GM12878 (cell line): ENCODE results near the gene ZNF680. TPM values are rescaled to one million over a fixed set of nuclear protein-coding genes. Genes with fewer than 3 reads are reported as not detected.

Experiments used
- ATAC-seq: fragments of 200-7000 bp; cut with Tn5 transposase; 3 replicates; pipeline ENCODE4 v1.9.1; 2020; ENCODE audit warnings: mild to moderate bottlenecking, moderate library complexity
- BruUV-seq: library from RNA; stranded (reverse); fragments of 400-500 nt; replicated peaks from 2 replicates; lab custom pipeline; 2021; lab: Mats Ljungman, UMichigan
- CTCF ChIA-PET: fragments of 300-600 bp; sonication (Branson Sonifier 250); formaldehyde crosslinking; extraction: SDS; loops from one replicate; lab custom pipeline; 2021; ENCODE audit warnings: inconsistent platforms; lab: Yijun Ruan, JAX
- POLR2A ChIA-PET: fragments of 350-600 bp; formaldehyde crosslinking; extraction: SDS; loops from one replicate; lab custom pipeline; 2021; ENCODE audit warnings: inconsistent platforms; lab: Charles Lee
- RAD21 ChIA-PET: fragments of 300-600 bp; sonication (Branson Sonifier 250); formaldehyde crosslinking; loops from one replicate; lab custom pipeline; 2023; ENCODE audit warnings: antibody characterized with exemption; ENCODE audit not compliant: unreplicated experiment; lab: Charles Lee
- SMC1A ChIA-PET: fragments of 300-600 bp; sonication (Branson Sonifier 250); formaldehyde crosslinking; loops from one replicate; lab custom pipeline; 2023; ENCODE audit not compliant: unreplicated experiment, uncharacterized antibody; lab: Charles Lee
- DNase-seq: peaks from one replicate; pipeline ENCODE4 v3.0.0-alpha.2; 2011; ENCODE audit warnings: low read depth, low spot score
- FAIRE-seq: peaks from 3 replicates; lab custom pipeline; 2011; peaks lifted over from hg19 to GRCh38; lab: Jason Lieb, UNC
- H2AFZ ChIP-seq: 2 replicates; pipeline ENCODE4 v1.6.0; 2011; ENCODE audit warnings: low read depth, low read length, control low read depth; ENCODE audit not compliant: control insufficient read depth
- H3K27ac ChIP-seq: 2 replicates; pipeline ENCODE4 v1.5.1; 2011; ENCODE audit warnings: control low read depth; ENCODE audit not compliant: control insufficient read depth, insufficient read depth
- H3K27me3 ChIP-seq, 2 experiments: replicated peaks in 1 of 2; 2 replicates each; pipeline versions ENCODE4 v1.6.0 to v1.6.1; 2011; ENCODE audit warnings: low read length in 1 of 2; ENCODE audit not compliant: control insufficient read depth in 2 of 2, insufficient read depth in 2 of 2
- H3K36me3 ChIP-seq, 2 experiments: 2 replicates each; pipeline ENCODE4 v1.5.1; 2011; ENCODE audit warnings: low read length in 1 of 2; ENCODE audit not compliant: control insufficient read depth in 2 of 2, insufficient read depth in 2 of 2
- H3K4me1 ChIP-seq: 2 replicates; pipeline ENCODE4 v1.6.1; 2011; ENCODE audit warnings: mild to moderate bottlenecking, low read length, moderate library complexity, mixed read lengths; ENCODE audit not compliant: control insufficient read depth, insufficient read depth
- H3K4me2 ChIP-seq: 2 replicates; pipeline ENCODE4 v1.6.0; 2011; ENCODE audit warnings: control low read depth; ENCODE audit not compliant: control insufficient read depth, insufficient read depth
- H3K4me3 ChIP-seq: fragments of 200-600 bp; sonication (generic); 2 replicates; pipeline ENCODE4 v1.5.1; 2016
- H3K79me2 ChIP-seq: 2 replicates; pipeline ENCODE4 v1.6.0; 2011; ENCODE audit warnings: low read length; ENCODE audit not compliant: control insufficient read depth, insufficient read depth
- H3K9ac ChIP-seq: 2 replicates; pipeline ENCODE4 v1.8.0; 2011; ENCODE audit warnings: low read length, control low read depth, mixed read lengths; ENCODE audit not compliant: control insufficient read depth, insufficient read depth
- H3K9me3 ChIP-seq: replicated peaks from 3 replicates; pipeline ENCODE4 v1.5.1; 2011; ENCODE audit warnings: mild to moderate bottlenecking, low read length; ENCODE audit not compliant: control insufficient read depth, insufficient read depth
- H4K20me1 ChIP-seq: 2 replicates; pipeline ENCODE4 v1.6.0; 2011; ENCODE audit not compliant: control insufficient read depth, insufficient read depth
- CBFB ChIP-seq: IDR thresholded peaks from 2 replicates; pipeline ENCODE4 v1.6.1; 2016; ENCODE audit warnings: antibody characterized with exemption, low read depth
- CREB1 ChIP-seq: IDR thresholded peaks from 2 replicates; pipeline ENCODE4 v1.6.1; 2012; ENCODE audit warnings: low read depth, mild to moderate bottlenecking, inconsistent platforms
- CTCF ChIP-seq, 3 experiments: IDR thresholded peaks in 2 of 3; conservative IDR thresholded peaks in 1 of 3; 2 replicates each; pipeline ENCODE4 v1.5.1; 2011; ENCODE audit warnings: low read depth in 3 of 3, low read length in 3 of 3, mild to moderate bottlenecking in 3 of 3, control low read depth in 2 of 3, moderate library complexity in 2 of 3, inconsistent platforms in 1 of 3, mixed read lengths in 1 of 3; ENCODE audit not compliant: control insufficient read depth in 2 of 3, insufficient read depth in 1 of 3; ENCODE audit errors: extremely low read depth in 1 of 3
- FOXK2 ChIP-seq: fragments of 450-650 bp; IDR thresholded peaks from 2 replicates; pipeline ENCODE4 v1.6.1; 2017; ENCODE audit warnings: mild to moderate bottlenecking, moderate library complexity
- LARP7 ChIP-seq: fragments of 450-650 bp; IDR thresholded peaks from 2 replicates; pipeline ENCODE4 v1.6.1; 2017; ENCODE audit warnings: mild to moderate bottlenecking
- POLR2A ChIP-seq: IDR thresholded peaks from 2 replicates; pipeline ENCODE4 v1.6.1; 2011; ENCODE audit warnings: low read depth, mild to moderate bottlenecking, low read length
- POLR2AphosphoS5 ChIP-seq: IDR thresholded peaks from 2 replicates; pipeline ENCODE4 v1.6.1; 2011; ENCODE audit warnings: mild to moderate bottlenecking, low read length, inconsistent platforms
- POU2F2 ChIP-seq: IDR thresholded peaks from 3 replicates; pipeline ENCODE4 v1.6.1; 2011; ENCODE audit warnings: low read depth, mild to moderate bottlenecking, low read length, borderline replicate concordance
- SPI1 ChIP-seq: IDR thresholded peaks from 2 replicates; pipeline ENCODE4 v1.6.1; 2011; ENCODE audit warnings: low read depth, mild to moderate bottlenecking, low read length, moderate library complexity, borderline replicate concordance; ENCODE audit not compliant: insufficient read depth
- SREBF1 ChIP-seq: IDR thresholded peaks from 2 replicates; pipeline ENCODE4 v1.6.1; 2012; ENCODE audit warnings: mild to moderate bottlenecking, low read length
- ZBTB11 ChIP-seq: fragments of 450-650 bp; formaldehyde crosslinking; IDR thresholded peaks from 2 replicates; pipeline ENCODE4 v1.5.0; 2022; ENCODE audit warnings: mild to moderate bottlenecking, missing genetic modification characterization
- WGBS: methylation state at CpG from one replicate; pipeline ENCODE4 v1.1.6; 2016; ENCODE audit warnings: low lambda C conversion rate; ENCODE audit not compliant: insufficient replicate concordance, insufficient coverage; ENCODE audit errors: missing lambda C conversion rate; 5-methylcytosine and 5-hydroxymethylcytosine counted together
- in situ Hi-C: fragments of 300-500 bp; cut with MboI; formaldehyde crosslinking; loops from 9 replicates; pipeline ENCODE4 v1.14.3; 2018; ENCODE audit warnings: mixed read lengths
- intact Hi-C: fragments of 100-400 bp; cut with micrococcal nuclease; formaldehyde crosslinking; loops from one replicate; pipeline ENCODE4 v1.14.2; 2022; ENCODE audit not compliant: unreplicated experiment
- polyA plus RNA-seq, 11 experiments: library from polyadenylated mRNA; depleted of rRNA in 4 of 11; unstranded in 6 of 11; stranded (reverse) in 5 of 11; fragments of >200 nt; fragmentation: Nextera tagmentation in 4 of 11; fragmentation: Illumina TruSeq in 1 of 11; extraction: Ambion mirVana in 4 of 11; extraction: Trizol in 1 of 11; gene quantifications; 1 replicate in 1 of 11; 2 replicates in 10 of 11; pipeline versions ENCODE4 v1.2.1 to v1.2.3, GENCODE V29; 2011 to 2016; ENCODE audit warnings: inconsistent platforms in 2 of 11, missing spikeins in 2 of 11, low read depth in 1 of 11
- total RNA-seq, 4 experiments: library from RNA; depleted of rRNA in 3 of 4; stranded (reverse); fragments of >200 nt in 3 of 4; fragmentation: Illumina TruSeq in 1 of 4; extraction: Trizol in 1 of 4; gene quantifications; 2 replicates each; pipeline versions ENCODE4 v1.2.1 to v1.2.3, GENCODE V29; 2013 to 2021

Gene ZNF680
- total and polyA plus RNA-seq, 10 of the 15 experiments (the other 5 are each of a cell fraction or from before 2014, with no cell fraction given): 5.0 to 13.6 (median 7.8) TPM

GRCh38 chr7:64581926-64582894 lies 19.3 kb upstream of the ZNF680 start:
- 63% methylated on average over 24 of the region's 38 CpGs for WGBS
- ChIA-PET CTCF (no interaction called here), POLR2A (no interaction called here), SMC1A (interaction anchor here (0.8 kb wide), 1 partner anchor 37 kb away, joined by 3 read pairs; no protein-coding TSS in a partner anchor), RAD21 (no interaction called here)
- H3K4me3 ChIP-seq: no peak overlapping the region
- no peaks in the 10 kb centered on the region for H3K36me3 ChIP-seq
- ATAC-seq: no peak
- H3K9ac ChIP-seq: no peak overlapping the region
- in situ Hi-C loops: no loop called here
- intact Hi-C loops: no loop called here
- H3K27me3 ChIP-seq: no peaks in the 10 kb centered on the region
- no TSS peak for BruUV-seq
- H3K4me2 ChIP-seq: no peak overlapping the region
- TF ChIP-seq CTCF (IDR thresholded peaks at IDR 0.05 in 2 of 3, conservative IDR thresholded peaks at IDR 0.05 in 1 of 3; ENCODE audit: control insufficient read depth in 2 of 3, extremely low read depth in 1 of 3, insufficient read depth in 1 of 3, low read depth in 3 of 3, low read length in 3 of 3) (no peak), POLR2AphosphoS5 (no peak), LARP7 (no peak), SREBF1 (no peak), FOXK2 (no peak), CREB1 (no peak), POU2F2 (no peak), POLR2A (no peak), CBFB (no peak), SPI1 (no peak), ZBTB11 (no peak)
- DNase-seq: no peak
- FAIRE-seq: no peak
- no peaks in the 10 kb centered on the region; the same call in 2 of the 3 replicates for H3K9me3 ChIP-seq
- no peak overlapping the region for H2AFZ ChIP-seq
- H4K20me1 ChIP-seq: no peaks in the 10 kb centered on the region
- H3K27ac ChIP-seq: no peak overlapping the region
- H3K79me2 ChIP-seq: no peaks in the 10 kb centered on the region
- no peaks in the 10 kb centered on the region for H3K4me1 ChIP-seq
